ENCODE measurements around the gene PDZD2.

PDZD2 gene

GRCh38 chr5:32129074-32129598 lies 490.2 kb downstream of the PDZD2 start:
- DNase-seq (ENCODE audit: low read depth in 2 of 2, low spot score in 1 of 2), result no peak

GRCh38 chr5:32130865-32131264 lies 491.9 kb downstream of the PDZD2 start:
- no peak for DNase-seq (ENCODE audit: low read depth in 2 of 2, low spot score in 1 of 2)

- DNase-seq (ENCODE audit: low read depth in 2 of 2, low spot score in 1 of 2), result no peak
Measured at GRCh38 chr5:32131604-32132003, 492.7 kb downstream of the PDZD2 start.

GRCh38 chr5:32132757-32133156 lies 493.8 kb downstream of the PDZD2 start:
- DNase-seq (ENCODE audit: low read depth in 2 of 2, low spot score in 1 of 2), result no peak

DNA sequence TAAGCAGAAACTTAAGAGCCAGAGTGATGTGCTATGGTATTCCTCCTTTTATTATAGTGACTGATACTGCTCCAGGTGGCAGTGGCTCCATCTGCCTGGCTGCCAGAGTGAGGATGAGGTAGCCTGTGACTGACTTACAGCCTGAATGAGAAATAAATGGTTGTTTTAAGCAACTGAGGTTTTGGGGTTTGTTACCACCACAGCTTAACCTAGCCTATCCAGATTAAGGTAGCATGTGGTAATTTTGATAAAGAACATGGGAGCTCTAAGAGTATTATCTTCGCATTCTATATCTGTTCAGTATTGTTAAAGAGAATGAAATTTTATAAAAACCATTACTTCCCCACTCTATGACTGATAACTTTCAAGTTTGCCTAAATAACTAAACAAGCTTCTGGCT lies 496.2 kb downstream of the PDZD2 start:
- DNase-seq (ENCODE audit: low read depth in 2 of 2, low spot score in 1 of 2), result no peak

GRCh38 chr5:32136342-32136741 lies 497.4 kb downstream of the PDZD2 start:
- no peak for DNase-seq (ENCODE audit: low read depth in 2 of 2, low spot score in 1 of 2)

- no peak for DNase-seq (ENCODE audit: low read depth in 2 of 2, low spot score in 1 of 2)
Measured at GRCh38 chr5:32138839-32139493, 500.0 kb downstream of the PDZD2 start.

- DNase-seq (ENCODE audit: low read depth in 2 of 2, low spot score in 1 of 2), result no peak
Measured at GRCh38 chr5:32143617-32144377, 504.9 kb downstream of the PDZD2 start.

DNA sequence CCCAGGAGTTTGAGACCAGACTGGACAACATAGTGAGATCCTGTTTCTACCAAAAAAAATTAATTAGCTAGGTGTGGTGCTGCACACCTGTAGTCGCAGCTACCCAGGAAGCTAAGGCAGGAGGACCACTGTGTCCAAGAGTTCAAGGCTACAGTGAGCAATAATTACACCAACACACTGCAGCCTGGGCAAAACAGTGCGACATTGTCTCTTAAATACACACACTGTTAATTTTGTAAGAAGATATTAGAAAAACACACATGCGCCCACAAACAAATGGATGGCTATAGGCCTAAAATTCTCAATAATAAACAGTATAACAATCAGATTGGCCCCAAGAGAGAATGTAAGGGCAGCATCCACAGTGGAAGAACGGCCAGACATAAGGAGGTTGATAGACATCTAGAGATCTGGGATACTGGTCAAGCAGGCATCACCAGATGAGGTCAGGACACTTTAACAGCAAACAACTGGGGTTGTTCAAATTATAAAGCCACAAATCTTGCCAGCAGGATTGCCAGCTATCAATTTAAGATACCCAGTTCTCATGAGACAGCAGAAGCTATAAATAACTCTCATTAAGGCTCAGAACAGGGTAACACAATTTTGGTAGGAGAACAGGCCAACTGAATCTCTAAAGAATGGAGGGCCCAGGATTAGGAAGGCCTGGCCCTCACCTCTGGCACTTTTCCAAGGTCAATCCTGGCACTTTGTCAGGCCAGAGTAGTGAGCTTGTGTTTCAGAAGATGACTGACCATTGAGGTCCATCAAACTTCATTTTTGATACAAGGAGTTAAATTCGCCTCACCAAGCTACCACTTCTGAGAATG lies 505.7 kb downstream of the PDZD2 start:
- no peak for DNase-seq (ENCODE audit: low read depth in 2 of 2, low spot score in 1 of 2)

DNA sequence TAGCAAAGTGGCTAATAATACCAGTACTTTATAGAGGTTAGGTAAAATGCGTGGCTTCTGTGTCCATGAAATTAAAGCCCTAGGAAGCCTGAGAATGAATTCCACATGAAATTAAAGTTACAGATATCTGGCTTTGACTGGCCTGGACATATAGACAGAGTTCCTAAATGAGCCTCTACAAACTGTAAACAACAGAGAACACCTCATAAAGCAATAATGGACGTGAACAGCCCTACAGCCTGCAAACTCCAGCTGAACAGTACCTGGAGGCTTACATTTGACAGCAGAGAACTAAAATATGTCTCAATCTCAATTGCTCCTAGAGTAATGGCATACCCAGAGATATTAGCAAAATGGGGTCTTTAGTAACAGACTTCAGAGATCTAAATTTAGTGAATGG lies 506.4 kb downstream of the PDZD2 start:
- no peak for DNase-seq (ENCODE audit: low read depth in 2 of 2, low spot score in 1 of 2)

GRCh38 chr5:32147236-32147635 lies 508.3 kb downstream of the PDZD2 start:
- no peak for DNase-seq (ENCODE audit: low read depth in 2 of 2, low spot score in 1 of 2)

DNA sequence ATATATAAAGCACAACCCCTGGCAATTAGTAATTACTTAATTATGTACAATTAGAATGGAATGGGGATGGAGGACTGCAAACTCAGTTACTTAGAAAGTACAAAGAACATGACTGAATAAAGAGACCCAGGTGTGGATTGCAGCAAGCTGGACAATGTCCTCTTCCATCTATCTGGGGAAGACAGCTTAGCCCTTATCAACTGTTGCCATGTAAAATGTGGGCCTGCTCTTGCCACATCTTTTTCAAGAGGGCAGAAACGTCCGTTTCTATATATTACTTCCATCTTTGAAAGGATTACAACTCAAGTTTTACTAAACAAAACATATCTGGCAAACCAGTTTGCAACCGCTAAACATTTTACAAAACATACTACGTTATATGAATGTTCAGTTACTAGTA lies 509.0 kb downstream of the PDZD2 start:
- no peak for DNase-seq (ENCODE audit: low read depth in 2 of 2, low spot score in 1 of 2)

GRCh38 chr5:32150366-32150765 lies 511.4 kb downstream of the PDZD2 start:
- no peak for DNase-seq (ENCODE audit: low read depth in 2 of 2, low spot score in 1 of 2)

GRCh38 chr5:32151198-32151597 lies 512.3 kb downstream of the PDZD2 start:
- no peak for DNase-seq (ENCODE audit: low read depth in 2 of 2, low spot score in 1 of 2)

DNA sequence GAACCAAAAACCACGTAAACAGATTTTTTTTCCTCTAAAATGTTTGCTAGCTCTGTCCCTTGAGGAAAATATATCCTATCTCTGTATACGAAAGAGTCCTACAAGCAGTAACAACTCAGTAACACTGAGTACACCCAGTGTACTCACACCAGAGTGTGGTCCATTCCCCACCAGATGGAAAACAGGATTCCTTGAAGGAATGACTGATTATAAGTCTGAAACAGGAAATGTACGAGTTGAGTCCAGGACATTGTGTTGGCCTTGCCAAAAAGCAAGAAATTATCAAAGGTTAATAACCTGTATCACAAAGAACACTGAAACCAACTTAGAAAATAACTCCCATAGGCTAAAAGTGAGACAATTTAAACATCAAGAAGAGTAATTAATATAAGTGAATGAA lies 514.8 kb downstream of the PDZD2 start:
- no peak for DNase-seq (ENCODE audit: low read depth in 2 of 2, low spot score in 1 of 2)

GRCh38 chr5:32155211-32155610 lies 516.3 kb downstream of the PDZD2 start:
- no peak for DNase-seq (ENCODE audit: low read depth in 2 of 2, low spot score in 1 of 2)

DNA sequence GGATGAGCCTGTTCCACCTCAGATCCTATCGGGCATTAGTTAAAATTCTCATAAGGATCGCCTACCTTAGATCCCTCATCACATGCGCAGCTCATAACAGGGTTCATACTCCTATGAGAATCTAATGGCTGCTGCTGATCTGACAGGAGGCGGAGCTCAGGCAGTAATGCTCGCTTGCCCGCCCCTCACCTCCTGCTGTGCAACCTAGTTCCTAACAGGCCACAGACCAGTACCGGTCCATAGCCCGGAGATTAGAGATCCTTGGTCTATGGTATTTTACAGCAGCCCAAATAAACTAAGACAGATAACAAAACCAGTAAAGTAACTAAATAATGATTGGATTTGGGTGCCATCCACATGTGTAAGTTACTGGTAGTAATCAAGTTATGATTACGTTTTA lies 517.7 kb downstream of the PDZD2 start:
- no peak for DNase-seq (ENCODE audit: low read depth in 2 of 2, low spot score in 1 of 2)

DNA sequence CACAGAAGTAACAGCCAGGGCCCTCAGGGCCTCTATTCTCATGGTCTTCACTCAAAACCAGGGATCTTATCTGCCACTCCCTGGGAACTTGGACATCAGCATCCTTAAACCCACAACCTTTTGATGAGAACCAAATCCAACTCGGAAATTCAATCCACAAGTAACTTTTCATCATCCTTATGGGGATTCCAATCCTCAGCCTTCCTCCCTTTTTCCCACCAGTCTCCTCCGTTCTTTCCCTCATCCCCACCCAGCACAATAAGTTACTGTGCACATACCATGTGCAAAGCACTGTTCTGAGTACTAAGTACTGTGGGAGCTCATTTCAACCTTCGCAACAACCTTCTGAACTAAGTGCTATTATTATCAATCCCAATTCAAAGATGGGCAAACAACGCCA lies 518.1 kb downstream of the PDZD2 start:
- DNase-seq (ENCODE audit: low read depth in 2 of 2, low spot score in 1 of 2), result no peak

DNA sequence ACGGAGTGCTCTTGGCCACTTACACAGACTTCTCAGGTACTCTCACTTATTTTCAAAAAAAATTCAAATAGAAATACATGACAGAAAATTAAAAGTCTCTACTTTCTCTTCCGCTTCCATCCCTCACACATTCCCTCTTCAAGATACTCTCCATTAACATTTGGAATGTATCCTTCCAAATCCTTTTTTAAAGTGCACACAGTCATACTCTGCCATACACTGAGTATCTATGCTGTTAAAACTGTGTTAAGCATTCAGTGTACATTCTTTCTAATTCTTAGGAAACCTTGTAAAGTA lies 519.7 kb downstream of the PDZD2 start:
- DNase-seq (ENCODE audit: low read depth in 2 of 2, low spot score in 1 of 2), result no peak

GRCh38 chr5:32159328-32160072 lies 520.6 kb downstream of the PDZD2 start:
- DNase-seq (ENCODE audit: low read depth in 2 of 2, low spot score in 1 of 2), result no peak

- no peak for DNase-seq (ENCODE audit: low read depth in 2 of 2, low spot score in 1 of 2)
Measured at GRCh38 chr5:32160228-32160627, 521.3 kb downstream of the PDZD2 start.
